Measurements from ENCODE around the gene BEND3. TPM values are rescaled to one million over a fixed set of nuclear protein-coding genes. Genes with fewer than 3 reads are reported as not detected.
"Not testable (repeated sequence)": the region's sequence is repeated elsewhere in the genome, so short reads cannot be mapped to it uniquely, and the experiment has no call there.

The BEND3 gene
- 1 to 10 TPM; 2.6 to 3.5 (median 3.0) TPM for polyA plus RNA-seq (ENCODE audit: insufficient read length in 10 of 10)
- long read RNA-seq, donor 1, full-length matches to known transcripts = 1 of 1 reads
- long read RNA-seq, donor 1, partial matches to known transcripts = 0 of 1 reads
- long read RNA-seq, donor 1, other reads (novel, unspliced or antisense) = 0 of 1 reads
- long read RNA-seq, donor 2, full-length matches to known transcripts = 1 of 1 reads
- long read RNA-seq, donor 2, partial matches to known transcripts = 0 of 1 reads
- long read RNA-seq, donor 2, other reads (novel, unspliced or antisense) = 0 of 1 reads
- long read RNA-seq, donor 3 = 0 reads
- long read RNA-seq, donor 4 = 0 reads
- long read RNA-seq, donor 5, full-length matches to known transcripts = 1 of 1 reads
- long read RNA-seq, donor 5, partial matches to known transcripts = 0 of 1 reads
- long read RNA-seq, donor 5, other reads (novel, unspliced or antisense) = 0 of 1 reads
- long read RNA-seq, donor 6, full-length matches to known transcripts = 2 of 2 reads
- long read RNA-seq, donor 6, partial matches to known transcripts = 0 of 2 reads
- long read RNA-seq, donor 6, other reads (novel, unspliced or antisense) = 0 of 2 reads
- long read RNA-seq, donor 7, full-length matches to known transcripts = 3 of 3 reads
- long read RNA-seq, donor 7, partial matches to known transcripts = 0 of 3 reads
- long read RNA-seq, donor 7, other reads (novel, unspliced or antisense) = 0 of 3 reads
- long read RNA-seq, donor 8, full-length matches to known transcripts = 1 of 1 reads
- long read RNA-seq, donor 8, partial matches to known transcripts = 0 of 1 reads
- long read RNA-seq, donor 8, other reads (novel, unspliced or antisense) = 0 of 1 reads
- long read RNA-seq, donor 9 = 0 reads

GRCh38 chr6:107114926-107115694 lies at the start of gene BEND3:
TSS of gene BEND3 (minus strand) at chr6:107115515. CDS start at chr6:107099285, 16,230 bp downstream.
- peak in 2 of 3 donors; percentile 40 to 65 for DNase-seq

- DNase-seq = not testable (repeated sequence)
These were observed 49.0 kb upstream of the BEND3 start for GRCh38 chr6:107164299-107164698.

GRCh38 chr6:107161521-107161920 lies 46.2 kb upstream of the BEND3 start:
- no peak for DNase-seq

GRCh38 chr6:107156617-107157016 lies 41.3 kb upstream of the BEND3 start:
- no peak for DNase-seq

GRCh38 chr6:107154801-107155160 lies 39.5 kb upstream of the BEND3 start:
- no peak for DNase-seq

GRCh38 chr6:107154131-107154800 lies 39.0 kb upstream of the BEND3 start:
- DNase-seq = peak in 1 of 3 donors; percentile 13

- DNase-seq = no peak
These were observed 37.5 kb upstream of the BEND3 start for GRCh38 chr6:107152638-107153430.

GRCh38 chr6:107144666-107145065 lies 29.4 kb upstream of the BEND3 start:
- DNase-seq = no peak

GRCh38 chr6:107144014-107144413 lies 28.7 kb upstream of the BEND3 start:
- no peak for DNase-seq

- no peak for DNase-seq
These were observed 25.3 kb upstream of the BEND3 start for GRCh38 chr6:107140581-107140980.

- DNase-seq = not testable (repeated sequence)
These were observed 21.0 kb upstream of the BEND3 start for GRCh38 chr6:107136324-107136723.

GRCh38 chr6:107135048-107135680 lies 19.8 kb upstream of the BEND3 start:
- DNase-seq = not testable (repeated sequence)

GRCh38 chr6:107132330-107132954 lies 17.1 kb upstream of the BEND3 start:
- DNase-seq = peak in 2 of 3 donors; percentile 23 to 46

- DNase-seq = no peak
These were observed 14.1 kb upstream of the BEND3 start for GRCh38 chr6:107129370-107129925.

- DNase-seq = no peak
These were observed 13.3 kb upstream of the BEND3 start for GRCh38 chr6:107128577-107128976.

- DNase-seq = no peak
These were observed 12.9 kb upstream of the BEND3 start for GRCh38 chr6:107128175-107128574.

GRCh38 chr6:107125771-107126170 lies 10.5 kb upstream of the BEND3 start:
- no peak for DNase-seq

GRCh38 chr6:107124934-107125348 lies 9.6 kb upstream of the BEND3 start:
- no peak for DNase-seq

- DNase-seq = no peak
These were observed 8.2 kb upstream of the BEND3 start for GRCh38 chr6:107123501-107123900.
